H9 (cell line): Measurements from ENCODE around the gene FATE1. TPM values are rescaled to one million over a fixed set of nuclear protein-coding genes. Genes with fewer than 3 reads are reported as not detected.

Source experiments
- DNase-seq: peaks from one replicate; pipeline ENCODE4 v3.0.0-alpha.2; 2017
- H2AFZ ChIP-seq: one replicate; pipeline ENCODE4 v1.6.1; 2013; ENCODE audit warnings: mild to moderate bottlenecking, low read length, control low read depth, moderate library complexity
- H2AK5ac ChIP-seq: 2 replicates; pipeline ENCODE4 v1.6.1; 2013; ENCODE audit warnings: low read length, control low read depth, mixed read lengths; ENCODE audit not compliant: insufficient read length
- H2BK120ac ChIP-seq: one replicate; pipeline ENCODE4 v1.6.1; 2013; ENCODE audit warnings: low read depth, mild to moderate bottlenecking, low read length, control low read depth, inconsistent platforms; ENCODE audit not compliant: poor library complexity, severe bottlenecking
- H2BK12ac ChIP-seq: 2 replicates; pipeline ENCODE4 v1.6.1; 2013; ENCODE audit warnings: low read length, control low read depth, mixed read lengths, low read depth; ENCODE audit not compliant: insufficient read length
- H2BK15ac ChIP-seq: 2 replicates; pipeline ENCODE4 v1.6.1; 2013; ENCODE audit warnings: low read depth, low read length, control low read depth
- H2BK20ac ChIP-seq: one replicate; pipeline ENCODE4 v1.6.1; 2013; ENCODE audit warnings: low read depth, mild to moderate bottlenecking, low read length, control low read depth, inconsistent platforms; ENCODE audit not compliant: poor library complexity, severe bottlenecking
- H2BK5ac ChIP-seq: 2 replicates; pipeline ENCODE4 v1.6.1; 2013; ENCODE audit warnings: low read length, control low read depth, mixed read lengths; ENCODE audit not compliant: insufficient read length
- H3K14ac ChIP-seq: 2 replicates; pipeline ENCODE4 v1.6.1; 2013; ENCODE audit warnings: low read length, control low read depth; ENCODE audit not compliant: insufficient read depth
- H3K18ac ChIP-seq: 2 replicates; pipeline ENCODE4 v1.6.1; 2013; ENCODE audit warnings: low read depth, mild to moderate bottlenecking, mixed read lengths, low read length, control low read depth; ENCODE audit not compliant: insufficient read length
- H3K23ac ChIP-seq: 2 replicates; pipeline ENCODE4 v1.6.1; 2013; ENCODE audit warnings: low read length, control low read depth, mixed read lengths, low read depth; ENCODE audit not compliant: insufficient read length
- H3K23me2 ChIP-seq: 2 replicates; pipeline ENCODE4 v1.6.1; 2013; ENCODE audit warnings: low read depth, mild to moderate bottlenecking, mixed read lengths, low read length, control low read depth; ENCODE audit not compliant: insufficient read length, poor library complexity, severe bottlenecking
- H3K27ac ChIP-seq: 2 replicates; pipeline ENCODE4 v1.5.1; 2013; ENCODE audit warnings: low read length, control low read depth, mixed read lengths, low read depth; ENCODE audit not compliant: insufficient read length
- H3K27me3 ChIP-seq: 2 replicates; pipeline ENCODE4 v1.6.1; 2013; ENCODE audit warnings: low read length, control low read depth, inconsistent platforms; ENCODE audit not compliant: insufficient read depth
- H3K4ac ChIP-seq: 2 replicates; pipeline ENCODE4 v1.6.1; 2013; ENCODE audit warnings: low read depth, mild to moderate bottlenecking, control low read depth, inconsistent platforms, low read length, moderate library complexity
- H3K4me1 ChIP-seq: 2 replicates; pipeline ENCODE4 v1.6.1; 2013; ENCODE audit warnings: low read length, control low read depth, inconsistent platforms; ENCODE audit not compliant: insufficient read depth
- H3K4me2 ChIP-seq: 2 replicates; pipeline ENCODE4 v1.6.1; 2013; ENCODE audit warnings: low read length, control low read depth, mixed read lengths; ENCODE audit not compliant: insufficient read length, insufficient read depth
- H3K56ac ChIP-seq: 2 replicates; pipeline ENCODE4 v1.6.1; 2013; ENCODE audit warnings: low read depth, mild to moderate bottlenecking, mixed read lengths, low read length, control low read depth; ENCODE audit not compliant: insufficient read length
- H3K79me1 ChIP-seq: 2 replicates; pipeline ENCODE4 v1.6.1; 2013; ENCODE audit warnings: low read depth, mild to moderate bottlenecking, moderate library complexity, low read length, control low read depth, inconsistent platforms; ENCODE audit not compliant: insufficient read depth, poor library complexity, severe bottlenecking
- H3K79me2 ChIP-seq: 2 replicates; pipeline ENCODE4 v1.6.1; 2013; ENCODE audit warnings: low read length, control low read depth, inconsistent platforms; ENCODE audit not compliant: insufficient read depth
- H3K9ac ChIP-seq: 2 replicates; pipeline ENCODE4 v1.6.1; 2013; ENCODE audit warnings: low read length, control low read depth, mixed read lengths; ENCODE audit not compliant: insufficient read length; ENCODE audit errors: extremely low read depth
- H3K9me3 ChIP-seq: one replicate; pipeline ENCODE4 v1.6.1; 2013; ENCODE audit warnings: low read depth, low read length, inconsistent platforms; ENCODE audit not compliant: control insufficient read depth
- H3T11ph ChIP-seq: one replicate; pipeline ENCODE4 v1.6.1; 2013; ENCODE audit warnings: mild to moderate bottlenecking, low read length, control low read depth, inconsistent platforms
- H4K20me1 ChIP-seq: one replicate; pipeline ENCODE4 v1.6.1; 2013; ENCODE audit not compliant: control insufficient read depth, insufficient read length, insufficient read depth
- H4K5ac ChIP-seq: 2 replicates; pipeline ENCODE4 v1.6.1; 2013; ENCODE audit warnings: low read depth, mild to moderate bottlenecking, mixed read lengths, low read length, control low read depth; ENCODE audit not compliant: insufficient read length
- H4K8ac ChIP-seq: replicated peaks from 2 replicates; pipeline ENCODE4 v1.6.1; 2013; ENCODE audit warnings: low read length, control low read depth, mixed read lengths, low read depth; ENCODE audit not compliant: insufficient read length
- H4K91ac ChIP-seq: 2 replicates; pipeline ENCODE4 v1.6.1; 2013; ENCODE audit warnings: low read depth, mild to moderate bottlenecking, moderate library complexity, mixed read lengths, low read length, control low read depth; ENCODE audit not compliant: insufficient read length
- H3K27ac Mint-ChIP-seq, 3 experiments: 2 replicates in 2 of 3; 3 replicates in 1 of 3; pipeline ENCODE4 v1.8.0; 2020 to 2021; ENCODE audit warnings: mixed read lengths in 3 of 3, mild to moderate bottlenecking in 1 of 3, moderate library complexity in 1 of 3
- H3K27me3 Mint-ChIP-seq: 2 replicates; pipeline ENCODE4 v1.8.0; 2021; ENCODE audit warnings: low read depth, mild to moderate bottlenecking, moderate library complexity, mixed read lengths
- H3K36me3 Mint-ChIP-seq, 3 experiments: 2 replicates in 2 of 3; 3 replicates in 1 of 3; pipeline ENCODE4 v1.8.0; 2020 to 2021; ENCODE audit warnings: low read depth in 3 of 3, mixed read lengths in 3 of 3; ENCODE audit not compliant: insufficient read depth in 1 of 3
- H3K4me1 Mint-ChIP-seq, 2 experiments: 2 replicates each; pipeline ENCODE4 v1.8.0; 2020; ENCODE audit warnings: mixed read lengths in 2 of 2
- H3K4me3 Mint-ChIP-seq, 2 experiments: 2 replicates in 1 of 2; 3 replicates in 1 of 2; pipeline ENCODE4 v1.8.0; 2020 to 2021; ENCODE audit warnings: mild to moderate bottlenecking in 2 of 2, mixed read lengths in 2 of 2, moderate library complexity in 1 of 2
- H3K9me3 Mint-ChIP-seq, 2 experiments: 2 replicates in 1 of 2; 3 replicates in 1 of 2; pipeline ENCODE4 v1.8.0; 2020; ENCODE audit warnings: mild to moderate bottlenecking in 2 of 2, mixed read lengths in 2 of 2, moderate library complexity in 1 of 2
- WGBS: extraction: QIAGEN DNeasy Blood & Tissue Kit; methylation state at CpG from one replicate; pipeline ENCODE4 v1.1.7; 2013; ENCODE audit warnings: missing lambda C conversion rate, low lambda C conversion rate, mixed read lengths; ENCODE audit not compliant: insufficient read length; ENCODE audit errors: extremely low coverage; 5-methylcytosine and 5-hydroxymethylcytosine counted together
- total RNA-seq: library from RNA; stranded (reverse); gene quantifications from 2 replicates; pipeline ENCODE4 v1.2.1, GENCODE V29; 2021
- TF ChIP-seq, protein P1 (sequence below): fragments of 200-600 bp; sonication (generic); conservative IDR thresholded peaks from 3 replicates; pipeline ENCODE4 v1.8.0; 2021; ENCODE audit warnings: antibody characterized with exemption, mild to moderate bottlenecking

FATE1 gene
- total RNA-seq, 1 experiment from 2014 or later = not detected

DNA sequence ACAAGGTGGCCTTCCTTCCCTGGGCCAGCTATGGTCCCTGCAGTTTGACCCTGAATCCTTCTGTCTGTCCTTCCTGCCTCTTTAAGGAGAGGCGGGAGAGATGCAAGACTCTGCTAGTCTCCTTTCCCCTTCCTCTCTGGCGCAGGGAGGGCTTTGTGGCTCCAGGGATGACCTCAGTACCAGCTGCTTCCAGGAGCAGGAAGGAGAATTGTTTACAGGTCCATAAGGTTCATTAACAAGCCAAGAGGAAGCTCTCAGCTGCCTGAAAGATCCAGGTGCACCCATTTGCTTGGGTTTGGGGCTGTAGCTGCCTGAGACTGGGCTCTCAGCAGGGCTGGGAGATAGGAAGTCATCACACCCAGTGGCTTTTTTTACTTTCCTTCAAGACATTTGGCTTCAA is 4.0 kb upstream of the FATE1 start:
- Histone ChIP-seq H4K8ac (no peak overlapping the region), H4K5ac (no peak overlapping the region), H3K79me2 (no peaks in the 10 kb centered on the region), H3K18ac (no peak overlapping the region), H3K4me1 (no peaks in the 10 kb centered on the region; the same call in 1 of the 2 replicates), H3K14ac (no peak overlapping the region), H3K23me2 (no peaks in the 10 kb centered on the region), H2BK20ac (no peak overlapping the region), H2AK5ac (no peak overlapping the region), H3K27ac (no peak overlapping the region), H3K9ac (no peak overlapping the region), H3K56ac (no peak overlapping the region), H2BK12ac (no peak overlapping the region), H3T11ph (no peak overlapping the region), H3K27me3 (no peaks in the 10 kb centered on the region), H3K4me2 (no peak overlapping the region), H2BK5ac (no peak overlapping the region), H2BK15ac (no peak overlapping the region), H4K20me1 (no peaks in the 10 kb centered on the region), H2AFZ (no peak overlapping the region), H3K4ac (no peak overlapping the region), H3K23ac (no peak overlapping the region), H4K91ac (no peak overlapping the region), H3K79me1 (no peaks in the 10 kb centered on the region), H2BK120ac (no peak overlapping the region), H3K9me3 (peaks cover 53% of the 10 kb centered on the region)
- Mint-ChIP-seq H3K27ac (0 out of 7 replicates have a peak overlapping the region, but pooled peaks of 1 of the 3 experiments have one; percentile 48), H3K4me3 (no peak overlapping the region), H3K27me3 (peaks cover 11% of the 10 kb centered on the region), H3K4me1 (peaks cover 13 to 19% of the 10 kb centered on the region in 2 experiments), H3K9me3 (peaks cover 42 to 54% of the 10 kb centered on the region in 2 experiments), H3K36me3 (peaks cover 0 to 2% (median 0%) of the 10 kb centered on the region in 3 experiments; a peak in 3 of 7 replicates)
- peak; percentile 38 for DNase-seq
- TF ChIP-seq, protein P1, sequence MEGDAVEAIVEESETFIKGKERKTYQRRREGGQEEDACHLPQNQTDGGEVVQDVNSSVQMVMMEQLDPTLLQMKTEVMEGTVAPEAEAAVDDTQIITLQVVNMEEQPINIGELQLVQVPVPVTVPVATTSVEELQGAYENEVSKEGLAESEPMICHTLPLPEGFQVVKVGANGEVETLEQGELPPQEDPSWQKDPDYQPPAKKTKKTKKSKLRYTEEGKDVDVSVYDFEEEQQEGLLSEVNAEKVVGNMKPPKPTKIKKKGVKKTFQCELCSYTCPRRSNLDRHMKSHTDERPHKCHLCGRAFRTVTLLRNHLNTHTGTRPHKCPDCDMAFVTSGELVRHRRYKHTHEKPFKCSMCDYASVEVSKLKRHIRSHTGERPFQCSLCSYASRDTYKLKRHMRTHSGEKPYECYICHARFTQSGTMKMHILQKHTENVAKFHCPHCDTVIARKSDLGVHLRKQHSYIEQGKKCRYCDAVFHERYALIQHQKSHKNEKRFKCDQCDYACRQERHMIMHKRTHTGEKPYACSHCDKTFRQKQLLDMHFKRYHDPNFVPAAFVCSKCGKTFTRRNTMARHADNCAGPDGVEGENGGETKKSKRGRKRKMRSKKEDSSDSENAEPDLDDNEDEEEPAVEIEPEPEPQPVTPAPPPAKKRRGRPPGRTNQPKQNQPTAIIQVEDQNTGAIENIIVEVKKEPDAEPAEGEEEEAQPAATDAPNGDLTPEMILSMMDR = no peak
- WGBS = no CpG with 5 or more reads among the region's 2 CpGs
